Esophagus squamous epithelium (tissue), 4 donors: ENCODE measurements around the gene CAPN12.

Source experiments
- POLR2A ChIP-seq, 4 donors: fragments of 450-650 bp; IDR thresholded peaks; one replicate each; pipeline ENCODE4 v1.6.1; 2017; ENCODE audit warnings: antibody characterized with exemption in 4 of 4, mild to moderate bottlenecking in 4 of 4, moderate library complexity in 3 of 4
- TF ChIP-seq, protein P1 (sequence below), 6 experiments: fragments of 450-650 bp in 4 of 6; fragments of 200-600 bp in 2 of 6; sonication (generic) in 2 of 6; IDR thresholded peaks; one replicate each; pipeline ENCODE4 v1.5.1; 2016 to 2019; ENCODE audit warnings: antibody characterized with exemption in 6 of 6, mild to moderate bottlenecking in 4 of 6, moderate library complexity in 4 of 6

DNA sequence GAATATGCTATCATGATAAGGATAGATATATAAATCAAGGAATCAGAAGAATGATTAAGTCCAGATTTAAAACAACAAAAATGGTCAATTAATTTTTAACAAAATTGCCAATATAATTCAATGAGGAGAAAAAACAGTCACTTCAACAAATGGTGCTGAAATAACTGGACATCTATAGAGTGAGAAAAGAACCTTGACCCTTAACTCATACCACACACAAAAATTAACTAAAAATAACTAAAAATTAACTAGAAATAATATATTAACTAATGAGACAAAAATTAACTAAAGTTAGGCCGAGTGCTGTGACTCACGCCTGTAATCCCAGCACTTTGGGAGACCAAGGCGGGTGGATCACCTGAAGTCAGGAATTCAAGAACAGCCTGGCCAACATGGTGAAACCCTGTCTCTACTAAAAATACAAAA lies 19.5 kb upstream of the CAPN12 start:
- TF ChIP-seq, protein P1, sequence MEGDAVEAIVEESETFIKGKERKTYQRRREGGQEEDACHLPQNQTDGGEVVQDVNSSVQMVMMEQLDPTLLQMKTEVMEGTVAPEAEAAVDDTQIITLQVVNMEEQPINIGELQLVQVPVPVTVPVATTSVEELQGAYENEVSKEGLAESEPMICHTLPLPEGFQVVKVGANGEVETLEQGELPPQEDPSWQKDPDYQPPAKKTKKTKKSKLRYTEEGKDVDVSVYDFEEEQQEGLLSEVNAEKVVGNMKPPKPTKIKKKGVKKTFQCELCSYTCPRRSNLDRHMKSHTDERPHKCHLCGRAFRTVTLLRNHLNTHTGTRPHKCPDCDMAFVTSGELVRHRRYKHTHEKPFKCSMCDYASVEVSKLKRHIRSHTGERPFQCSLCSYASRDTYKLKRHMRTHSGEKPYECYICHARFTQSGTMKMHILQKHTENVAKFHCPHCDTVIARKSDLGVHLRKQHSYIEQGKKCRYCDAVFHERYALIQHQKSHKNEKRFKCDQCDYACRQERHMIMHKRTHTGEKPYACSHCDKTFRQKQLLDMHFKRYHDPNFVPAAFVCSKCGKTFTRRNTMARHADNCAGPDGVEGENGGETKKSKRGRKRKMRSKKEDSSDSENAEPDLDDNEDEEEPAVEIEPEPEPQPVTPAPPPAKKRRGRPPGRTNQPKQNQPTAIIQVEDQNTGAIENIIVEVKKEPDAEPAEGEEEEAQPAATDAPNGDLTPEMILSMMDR (IDR thresholded peaks at IDR 0.05): no peak
- no peak for TF ChIP-seq POLR2A (IDR thresholded peaks at IDR 0.05)
